ENCODE results near the gene RFC4.
"Not testable (repeated sequence)": the region's sequence is repeated elsewhere in the genome, so short reads cannot be mapped to it uniquely, and the experiment has no call there.

Gene RFC4, protein sequence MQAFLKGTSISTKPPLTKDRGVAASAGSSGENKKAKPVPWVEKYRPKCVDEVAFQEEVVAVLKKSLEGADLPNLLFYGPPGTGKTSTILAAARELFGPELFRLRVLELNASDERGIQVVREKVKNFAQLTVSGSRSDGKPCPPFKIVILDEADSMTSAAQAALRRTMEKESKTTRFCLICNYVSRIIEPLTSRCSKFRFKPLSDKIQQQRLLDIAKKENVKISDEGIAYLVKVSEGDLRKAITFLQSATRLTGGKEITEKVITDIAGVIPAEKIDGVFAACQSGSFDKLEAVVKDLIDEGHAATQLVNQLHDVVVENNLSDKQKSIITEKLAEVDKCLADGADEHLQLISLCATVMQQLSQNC

DNA sequence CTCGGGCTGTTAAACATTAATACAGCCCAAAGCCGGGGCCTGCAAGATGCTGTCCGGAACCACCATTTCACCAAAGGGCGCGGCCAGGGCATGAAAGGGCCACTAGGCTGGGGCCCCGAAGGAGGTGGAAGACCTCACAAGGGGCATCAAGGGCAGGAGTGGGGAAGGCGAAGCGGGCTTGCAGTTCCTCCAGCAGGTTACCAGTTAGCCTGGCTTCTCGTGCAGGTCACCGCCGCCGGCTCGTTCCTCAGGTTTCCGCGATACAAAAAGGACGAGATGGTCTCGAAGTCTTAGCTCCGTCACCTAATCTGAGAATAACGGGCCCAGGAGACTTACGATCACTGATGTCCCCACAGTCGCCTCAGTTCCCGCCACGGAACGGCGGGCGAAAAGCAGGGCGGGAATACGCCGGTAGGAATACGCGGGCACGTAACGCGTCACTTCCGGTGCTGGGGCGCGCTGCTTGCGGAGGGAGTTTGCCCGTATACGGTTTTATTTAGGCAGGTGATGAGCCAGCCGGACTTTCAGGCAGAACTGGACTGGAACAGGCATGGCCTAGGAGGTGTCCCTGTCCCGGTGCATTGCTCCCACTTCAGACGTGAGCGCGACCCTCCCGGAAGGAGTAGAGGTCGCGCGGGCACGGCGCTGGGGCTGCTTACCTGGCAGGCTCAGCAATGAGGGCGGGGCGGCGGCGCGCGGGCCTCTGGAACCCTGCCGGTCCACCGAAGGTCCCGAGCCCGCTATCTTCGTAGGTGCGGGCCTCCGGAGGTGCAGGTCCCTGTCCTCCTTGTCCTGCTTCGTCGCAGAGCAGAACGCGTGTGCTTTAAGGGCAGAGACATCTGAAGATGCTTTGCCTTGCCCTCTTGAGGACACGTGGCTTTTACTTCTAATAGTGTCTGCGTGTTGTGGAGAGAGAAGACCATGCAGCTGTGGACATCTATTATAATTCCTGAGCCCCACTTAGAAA is at the start of gene RFC4:
Gene RFC4, minus strand, starts transcription at position 394 of the 967 bp plus-strand sequence. CDS start 1,769 bp downstream, outside the sequence.
- peak; percentile 83 for DNase-seq (ENCODE audit: low read depth)

- DNase-seq (ENCODE audit: low read depth), result no peak
Measured at GRCh38 chr3:186854954-186855353, 48.7 kb upstream of the RFC4 start.

GRCh38 chr3:186854146-186854545 is 47.9 kb upstream of the RFC4 start:
- no peak for DNase-seq (ENCODE audit: low read depth)

DNA sequence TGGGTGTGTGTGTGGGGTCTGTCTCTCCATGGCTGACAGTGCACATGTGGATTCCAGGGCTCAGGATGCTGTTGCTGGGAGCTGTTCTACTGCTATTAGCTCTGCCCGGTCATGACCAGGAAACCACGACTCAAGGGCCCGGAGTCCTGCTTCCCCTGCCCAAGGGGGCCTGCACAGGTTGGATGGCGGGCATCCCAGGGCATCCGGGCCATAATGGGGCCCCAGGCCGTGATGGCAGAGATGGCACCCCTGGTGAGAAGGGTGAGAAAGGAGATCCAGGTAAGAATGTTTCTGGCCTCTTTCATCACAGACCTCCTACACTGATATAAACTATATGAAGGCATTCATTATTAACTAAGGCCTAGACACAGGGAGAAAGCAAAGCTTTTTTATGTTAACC is 46.7 kb upstream of the RFC4 start:
- no peak for DNase-seq (ENCODE audit: low read depth)

DNA sequence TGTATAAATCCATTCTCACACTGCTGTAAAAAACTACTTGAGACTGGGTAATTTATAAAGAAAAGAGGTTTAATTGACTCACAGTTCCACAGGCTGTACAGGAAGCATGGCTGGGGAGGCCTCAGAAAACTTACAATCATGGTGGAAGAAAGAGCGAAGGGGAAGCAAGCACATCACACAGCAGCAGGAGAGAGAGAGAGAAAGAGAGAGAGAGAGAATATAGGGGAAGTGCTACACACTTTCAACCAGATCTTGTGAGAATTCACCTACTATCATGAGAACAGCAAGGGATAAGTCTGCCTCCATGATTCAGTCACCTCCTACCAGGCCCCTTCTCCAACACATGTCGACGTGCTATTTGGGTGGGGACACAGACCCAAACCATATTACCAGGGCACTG is 45.6 kb upstream of the RFC4 start:
- DNase-seq (ENCODE audit: low read depth), result not testable (repeated sequence)

DNA sequence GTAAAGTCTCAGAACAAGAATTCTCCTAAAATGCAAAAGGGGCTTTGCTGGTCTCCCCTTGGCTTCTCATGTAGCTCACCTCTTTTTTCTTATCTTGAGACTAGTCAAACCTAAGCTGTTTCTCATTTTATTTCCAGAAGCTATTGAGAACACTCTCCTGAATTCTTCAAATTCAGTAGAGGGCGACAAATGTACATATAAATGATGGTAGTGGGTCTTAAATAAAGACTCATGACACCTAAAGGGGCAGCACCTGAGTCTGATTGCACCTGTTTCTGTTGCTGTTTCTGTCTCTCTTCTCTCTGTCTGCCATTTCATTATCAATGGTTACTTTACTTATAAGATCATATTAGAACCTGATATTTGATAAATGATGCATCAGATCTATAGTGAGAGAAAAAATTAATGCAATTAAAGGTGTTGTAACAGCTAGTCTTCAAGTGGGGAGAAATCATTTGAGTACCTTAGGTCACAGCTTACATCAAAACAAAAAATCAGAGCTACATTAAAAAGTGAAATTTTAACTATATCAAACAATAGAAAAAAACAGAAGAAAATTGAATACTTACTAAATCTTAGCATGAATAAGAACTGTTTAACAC is 43.2 kb upstream of the RFC4 start:
- peak; percentile 56 for DNase-seq (ENCODE audit: low read depth)

- no peak for DNase-seq (ENCODE audit: low read depth)
Measured at GRCh38 chr3:186847437-186847836, 41.2 kb upstream of the RFC4 start.

DNA sequence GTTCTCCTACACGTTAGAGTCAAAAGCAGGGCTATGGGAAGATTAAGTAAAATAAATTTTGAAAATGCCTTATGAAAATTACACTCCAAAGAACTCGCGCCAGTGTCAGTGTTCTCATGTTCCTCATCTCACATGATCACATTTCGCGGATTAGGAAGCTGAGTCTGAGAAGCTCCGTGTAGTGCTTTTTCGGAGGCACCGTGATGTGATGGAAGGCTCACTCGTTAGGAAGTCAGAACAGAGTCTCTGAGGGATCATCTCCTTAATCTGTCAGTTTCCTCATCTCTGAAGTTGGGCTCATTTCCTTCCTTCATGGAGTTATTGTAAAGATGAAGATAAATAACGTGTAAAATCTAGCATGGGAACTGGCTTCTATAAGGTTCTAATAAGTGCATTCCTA is 39.5 kb upstream of the RFC4 start:
- no peak for DNase-seq (ENCODE audit: low read depth)

GRCh38 chr3:186844908-186845307 is 38.6 kb upstream of the RFC4 start:
- no peak for DNase-seq (ENCODE audit: low read depth)

GRCh38 chr3:186843039-186843432 is 36.8 kb upstream of the RFC4 start:
- DNase-seq (ENCODE audit: low read depth), result no peak

GRCh38 chr3:186842426-186843038 is 36.2 kb upstream of the RFC4 start, which contains the start of gene ADIPOQ:
ADIPOQ (plus strand) TSS chr3:186842710; CDS start chr3:186853059, 10,349 bp downstream.
- DNase-seq (ENCODE audit: low read depth), result no peak

DNA sequence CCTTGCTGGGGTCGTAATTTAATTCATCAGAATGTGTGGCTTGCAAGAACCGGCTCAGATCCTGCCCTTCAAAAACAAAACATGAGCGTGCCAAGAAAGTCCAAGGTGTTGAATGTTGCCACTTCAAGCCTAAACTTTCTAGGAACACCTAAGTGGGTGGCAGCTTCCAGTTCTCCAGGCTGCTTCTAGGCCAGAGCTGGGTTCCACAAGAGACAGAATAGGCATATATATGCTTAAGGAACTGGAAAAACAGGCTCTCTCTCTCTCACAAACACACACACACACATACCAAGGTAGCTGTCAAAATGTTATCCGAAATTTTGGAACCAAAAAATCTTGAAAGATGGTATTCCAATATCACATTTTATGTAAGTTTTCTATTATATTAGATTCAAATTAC is 35.3 kb upstream of the RFC4 start:
- DNase-seq (ENCODE audit: low read depth), result no peak

DNA sequence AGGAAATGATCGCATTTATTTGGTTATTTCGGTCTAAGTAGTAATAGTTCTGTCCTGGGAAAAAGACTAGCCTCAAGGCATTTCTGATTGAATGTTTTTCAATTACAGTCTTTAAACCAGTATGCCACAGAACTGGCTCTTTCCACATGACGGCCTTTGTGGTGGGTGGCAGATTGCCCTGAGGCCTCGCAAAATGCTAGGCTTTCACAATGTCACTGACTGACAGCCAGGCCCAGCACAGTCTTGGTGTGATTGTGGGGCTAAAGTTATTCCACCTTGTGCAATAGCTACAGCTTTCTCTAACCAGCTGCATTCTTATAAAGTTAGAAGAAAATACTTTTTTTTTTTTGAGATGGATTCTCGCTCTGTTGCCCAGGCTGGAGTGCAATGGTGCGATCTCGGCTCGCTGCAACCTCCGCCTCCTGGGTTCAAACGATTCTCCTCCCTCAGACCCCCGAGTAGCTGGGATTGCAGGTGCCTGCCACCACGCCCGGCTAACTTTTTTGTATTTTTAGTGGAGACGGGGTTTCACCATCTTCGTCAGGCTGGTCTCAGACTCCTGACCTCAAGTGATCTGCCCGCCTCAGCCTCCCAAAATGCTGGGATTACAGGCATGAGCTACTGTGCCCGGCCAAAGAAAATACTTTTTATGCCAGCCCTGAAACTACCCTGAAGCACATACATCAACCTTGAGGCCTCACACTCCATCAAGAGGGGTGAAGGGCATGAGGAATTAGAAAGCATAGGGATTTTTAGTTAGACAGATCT is 33.8 kb upstream of the RFC4 start:
- no peak for DNase-seq (ENCODE audit: low read depth)

GRCh38 chr3:186832276-186832675 is 26.0 kb upstream of the RFC4 start:
- DNase-seq (ENCODE audit: low read depth), result no peak

DNA sequence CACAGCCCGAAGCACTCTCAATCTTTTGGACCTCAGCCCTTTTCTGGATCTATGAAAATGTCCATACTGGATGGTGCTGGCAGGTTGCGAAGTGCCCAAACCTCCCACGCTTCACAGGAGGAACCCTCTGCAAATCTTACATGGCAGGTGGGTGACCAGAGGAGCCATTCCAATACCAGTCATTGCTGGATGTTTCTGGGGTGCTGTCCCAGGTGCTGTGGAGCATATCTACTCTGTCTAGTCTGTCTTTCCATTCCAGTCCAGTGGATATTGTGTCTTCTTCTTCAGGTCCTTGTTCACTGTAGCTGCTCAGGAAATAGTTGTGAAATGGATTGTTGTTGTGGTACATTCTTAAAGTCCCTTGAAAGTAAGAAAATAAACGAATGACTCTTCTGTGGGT is 25.5 kb upstream of the RFC4 start:
- no peak for DNase-seq (ENCODE audit: low read depth)

GRCh38 chr3:186828340-186828739 is 22.1 kb upstream of the RFC4 start:
- no peak for DNase-seq (ENCODE audit: low read depth)

DNA sequence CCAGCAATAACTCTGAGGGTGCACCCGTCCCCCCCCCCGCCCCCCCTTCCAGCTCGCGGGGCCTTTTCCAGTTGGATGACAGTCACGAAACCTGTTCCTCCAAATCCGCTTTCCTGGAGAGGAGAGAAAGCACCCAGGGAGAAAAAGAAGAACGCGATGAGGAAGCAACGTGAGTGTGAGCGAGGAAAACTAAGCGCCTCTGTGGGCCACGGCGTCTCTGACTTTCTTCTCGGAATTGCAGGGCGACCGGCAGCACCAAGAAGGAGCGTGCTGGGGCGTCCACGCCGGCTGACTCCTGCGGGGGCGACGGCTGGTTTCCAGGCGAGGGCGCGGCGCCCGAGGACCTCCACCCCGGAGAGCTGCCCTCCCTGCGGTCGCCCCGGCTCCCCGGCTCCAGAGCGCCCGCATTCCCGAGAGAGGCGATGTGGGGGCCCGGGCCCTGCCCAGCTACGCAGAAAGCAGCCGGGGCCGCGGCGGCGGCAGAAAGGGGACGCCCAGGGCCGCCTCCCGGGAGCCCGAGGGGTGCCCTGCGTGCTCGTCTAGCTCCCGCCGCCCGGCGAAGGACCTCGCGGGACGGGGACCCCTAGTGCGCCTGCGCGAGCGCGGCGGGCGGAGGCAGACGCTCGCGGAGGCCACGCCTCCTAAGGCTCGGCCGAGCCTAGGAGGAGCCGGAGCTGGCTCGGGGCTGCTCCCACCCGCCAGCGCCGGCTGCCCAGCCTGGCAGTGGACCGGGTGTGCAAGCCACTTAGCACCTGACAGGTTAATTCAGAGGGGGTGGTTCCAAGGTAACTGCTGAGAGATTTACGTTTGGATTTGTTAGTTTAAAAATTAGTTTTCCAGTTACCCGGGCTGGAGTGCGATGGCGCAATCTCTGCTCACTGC is 20.9 kb upstream of the RFC4 start:
- peak; percentile 86 for DNase-seq (ENCODE audit: low read depth)

- DNase-seq (ENCODE audit: low read depth), result no peak
Measured at GRCh38 chr3:186826410-186826975, 20.2 kb upstream of the RFC4 start.

- DNase-seq (ENCODE audit: low read depth), result no peak
Measured at GRCh38 chr3:186825872-186826409, 19.7 kb upstream of the RFC4 start.

Data from ELR (cell line).